ENCODE results near the gene ALDH3B1. TPM values are rescaled to one million over a fixed set of nuclear protein-coding genes. Genes with fewer than 3 reads are reported as not detected.

ALDH3B1 gene
- total and polyA plus RNA-seq, 10 of the 15 experiments (the other 5 are each of a cell fraction or from before 2014, with no cell fraction given) = 0.03 to 0.37 (median 0.17) TPM; not detected in 3

DNA sequence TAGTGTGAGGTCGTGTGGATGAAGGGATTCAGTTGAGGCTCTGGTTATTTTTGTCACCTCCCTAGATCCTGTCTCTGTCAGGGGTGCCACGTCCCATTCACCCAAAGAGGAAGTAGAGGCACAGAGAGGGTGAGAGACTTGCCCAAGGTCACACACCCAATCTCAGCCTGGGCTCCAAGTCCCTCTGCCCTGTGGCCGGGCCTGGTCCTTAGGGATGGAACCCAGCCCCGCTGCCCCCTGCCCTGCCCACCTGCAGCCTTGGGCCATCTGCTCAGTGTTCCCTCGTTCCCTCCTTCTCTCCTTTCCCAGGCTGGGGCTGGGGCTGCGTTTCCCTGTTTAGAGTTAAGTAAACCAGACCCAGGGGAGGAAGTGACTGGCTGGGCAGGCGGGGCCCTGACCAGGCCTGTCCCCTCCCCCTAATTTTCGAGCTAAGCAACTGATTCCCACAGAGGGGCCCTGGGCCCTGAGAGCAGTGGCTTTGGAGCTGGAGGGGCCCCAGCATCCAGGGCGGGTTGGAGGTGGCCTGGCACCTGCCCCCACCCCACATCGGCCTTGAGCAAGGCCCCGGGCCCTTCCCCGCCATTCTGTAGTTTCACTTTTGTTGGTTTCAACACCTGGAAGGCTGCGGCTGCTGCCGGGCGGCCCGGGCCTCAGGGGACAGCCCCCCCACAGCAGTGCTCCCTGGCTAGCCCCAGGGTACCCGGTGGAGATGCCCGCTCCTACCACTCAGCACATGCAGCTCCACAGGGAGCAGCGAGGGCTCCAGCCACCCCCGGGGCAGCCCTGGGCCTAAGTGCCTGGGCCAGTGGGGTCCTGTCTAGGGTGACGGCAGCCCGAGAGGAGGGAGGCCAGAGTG lies 30.2 kb downstream of the ALDH3B1 start (continued):
- no peak for TF ChIP-seq E2F8 (IDR thresholded peaks at IDR 0.05; ENCODE audit: low read depth, partially characterized antibody)
- TF ChIP-seq CBFB (IDR thresholded peaks at IDR 0.05; ENCODE audit: low read depth) = peak; percentile 60
- TF ChIP-seq NKRF (conservative IDR thresholded peaks at IDR 0.05) = 0 out of 2 replicates have a peak, but pooled peaks have one; percentile 44
- TF ChIP-seq YY1 (IDR thresholded peaks at IDR 0.05; ENCODE audit: low read depth, low read length) = peak; percentile 74
- peak; percentile 91; the same call in 1 of the 2 replicates for TF ChIP-seq TCF3 (IDR thresholded peaks at IDR 0.05; ENCODE audit: borderline replicate concordance, insufficient read depth, low read depth, low read length)
- TF ChIP-seq, protein P1, sequence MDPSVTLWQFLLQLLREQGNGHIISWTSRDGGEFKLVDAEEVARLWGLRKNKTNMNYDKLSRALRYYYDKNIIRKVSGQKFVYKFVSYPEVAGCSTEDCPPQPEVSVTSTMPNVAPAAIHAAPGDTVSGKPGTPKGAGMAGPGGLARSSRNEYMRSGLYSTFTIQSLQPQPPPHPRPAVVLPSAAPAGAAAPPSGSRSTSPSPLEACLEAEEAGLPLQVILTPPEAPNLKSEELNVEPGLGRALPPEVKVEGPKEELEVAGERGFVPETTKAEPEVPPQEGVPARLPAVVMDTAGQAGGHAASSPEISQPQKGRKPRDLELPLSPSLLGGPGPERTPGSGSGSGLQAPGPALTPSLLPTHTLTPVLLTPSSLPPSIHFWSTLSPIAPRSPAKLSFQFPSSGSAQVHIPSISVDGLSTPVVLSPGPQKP (IDR thresholded peaks at IDR 0.05; ENCODE audit: low read depth, low read length) = 0 out of 2 replicates have a peak, but pooled peaks have one; percentile 14
- TF ChIP-seq MEF2B (IDR thresholded peaks at IDR 0.05; ENCODE audit: partially characterized antibody, poor library complexity, severe bottlenecking) = peak; percentile 97
- no peak for TF ChIP-seq ZNF207 (IDR thresholded peaks at IDR 0.05; ENCODE audit: borderline replicate concordance)
- peak; percentile 44; the same call in 1 of the 2 replicates for TF ChIP-seq NR2F1 (conservative IDR thresholded peaks at IDR 0.05)
- peak; percentile 80 for TF ChIP-seq SPI1 (IDR thresholded peaks at IDR 0.05; ENCODE audit: borderline replicate concordance, insufficient read depth, low read depth, low read length)
- TF ChIP-seq, protein P2, sequence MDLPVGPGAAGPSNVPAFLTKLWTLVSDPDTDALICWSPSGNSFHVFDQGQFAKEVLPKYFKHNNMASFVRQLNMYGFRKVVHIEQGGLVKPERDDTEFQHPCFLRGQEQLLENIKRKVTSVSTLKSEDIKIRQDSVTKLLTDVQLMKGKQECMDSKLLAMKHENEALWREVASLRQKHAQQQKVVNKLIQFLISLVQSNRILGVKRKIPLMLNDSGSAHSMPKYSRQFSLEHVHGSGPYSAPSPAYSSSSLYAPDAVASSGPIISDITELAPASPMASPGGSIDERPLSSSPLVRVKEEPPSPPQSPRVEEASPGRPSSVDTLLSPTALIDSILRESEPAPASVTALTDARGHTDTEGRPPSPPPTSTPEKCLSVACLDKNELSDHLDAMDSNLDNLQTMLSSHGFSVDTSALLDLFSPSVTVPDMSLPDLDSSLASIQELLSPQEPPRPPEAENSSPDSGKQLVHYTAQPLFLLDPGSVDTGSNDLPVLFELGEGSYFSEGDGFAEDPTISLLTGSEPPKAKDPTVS (IDR thresholded peaks at IDR 0.05; ENCODE audit: low read depth, low read length) = no peak
- TF ChIP-seq TCF12 (IDR thresholded peaks at IDR 0.05; ENCODE audit: low read depth, low read length) = peak; percentile 93
- peak; percentile 61 for TF ChIP-seq POLR2A (IDR thresholded peaks at IDR 0.05; ENCODE audit: low read depth, low read length)
